NCI-H146 (cell line): Measurements from ENCODE around the gene SRCAP.

Experiments used
- DNase-seq: peaks from one replicate; lab custom pipeline; 2025; lab: John Stamatoyannopoulos, UW

The SRCAP gene

DNA sequence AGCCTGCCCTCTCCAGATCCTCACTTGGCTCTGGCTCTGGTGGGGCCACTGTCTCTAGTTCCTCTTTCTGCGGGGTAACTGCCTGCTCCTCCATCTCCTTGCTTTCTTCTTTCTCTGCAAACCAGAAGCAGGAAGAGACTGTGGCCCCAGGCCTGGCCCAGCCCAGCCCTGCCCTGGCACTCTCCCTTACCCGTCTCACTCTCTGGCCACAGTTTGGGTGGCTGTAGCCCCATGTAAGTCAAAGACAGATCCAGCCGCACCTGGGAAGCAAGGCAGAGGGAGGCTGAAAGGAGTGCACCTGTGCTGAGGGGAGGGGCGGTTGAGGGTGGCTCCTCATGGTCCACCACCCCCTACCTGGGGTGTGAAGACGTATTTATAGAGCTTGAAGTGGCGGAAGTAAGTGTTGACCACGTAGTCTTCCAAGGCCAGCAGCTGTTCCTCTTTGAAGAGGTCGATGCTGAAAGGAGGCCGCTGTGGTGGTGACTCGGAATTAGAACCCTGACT, 60.1 kb downstream of the SRCAP start:
- DNase-seq, result no peak

DNA sequence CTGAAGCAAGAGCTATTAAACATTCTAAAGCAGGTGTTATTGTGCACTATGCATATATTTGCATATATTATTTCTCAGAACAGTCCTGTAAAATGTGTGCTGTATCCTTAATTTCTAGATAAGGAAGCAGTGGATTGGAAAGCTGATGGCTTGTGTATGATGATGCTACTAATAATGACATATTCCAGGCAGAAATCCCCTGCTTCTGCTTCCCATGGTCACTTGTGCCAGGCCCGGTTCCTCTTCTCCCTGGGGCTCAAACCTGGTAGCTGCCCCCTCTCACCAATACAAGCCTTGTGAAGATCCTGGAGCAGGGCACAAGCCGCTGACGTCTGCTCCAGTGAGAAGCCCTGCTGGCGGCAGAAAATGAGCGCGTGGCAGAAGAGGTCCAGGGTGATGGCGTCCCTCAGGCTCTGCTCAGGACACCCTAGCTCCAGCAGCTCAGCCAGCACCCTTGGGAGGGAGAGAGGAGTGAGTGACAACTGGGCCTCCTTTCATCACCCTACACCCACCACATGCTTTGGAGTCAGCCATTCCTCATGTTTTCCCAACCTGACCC, 61.1 kb downstream of the SRCAP start:
- DNase-seq, result no peak

DNA sequence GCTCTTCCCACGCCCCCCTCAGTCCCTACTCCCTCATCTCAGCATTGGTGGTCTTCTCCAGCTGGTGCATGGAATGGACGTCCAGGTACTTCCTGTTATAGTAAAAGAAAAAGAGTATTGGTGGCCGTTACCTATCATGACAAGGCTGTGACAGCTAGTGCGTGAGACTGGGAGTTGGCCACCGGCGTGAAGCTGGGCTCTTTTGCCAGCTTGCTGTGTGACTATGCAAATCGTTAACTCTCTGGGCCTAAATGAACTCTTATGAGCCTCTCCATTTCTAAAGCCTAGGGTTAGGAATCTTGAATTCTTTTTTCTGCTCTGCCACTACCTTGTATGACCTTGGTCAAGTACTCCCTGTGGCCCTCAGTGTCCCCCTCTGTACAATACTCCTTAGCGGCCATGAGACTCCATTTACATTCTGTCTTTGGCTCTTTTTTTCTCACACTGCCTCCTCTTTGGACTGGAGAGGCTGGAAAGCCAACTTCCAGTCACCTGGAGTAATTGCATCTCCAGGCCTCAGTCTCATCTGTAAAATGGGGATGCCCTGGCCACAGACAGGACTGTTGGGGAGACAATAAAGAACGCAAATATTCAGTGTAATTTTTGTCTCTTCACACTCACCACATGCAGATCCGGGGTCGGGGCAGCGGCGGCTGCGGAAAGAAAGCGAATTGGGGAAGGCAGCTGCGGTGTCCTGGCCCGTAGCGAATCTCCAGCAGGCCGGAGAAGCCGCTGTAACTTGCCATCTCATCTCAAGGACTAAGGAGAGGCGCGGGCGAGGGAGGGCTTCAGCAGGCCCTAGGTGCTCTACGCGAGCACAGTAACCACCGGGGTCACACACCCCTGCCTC, 61.8 kb downstream of the SRCAP start:
- no peak for DNase-seq

DNA sequence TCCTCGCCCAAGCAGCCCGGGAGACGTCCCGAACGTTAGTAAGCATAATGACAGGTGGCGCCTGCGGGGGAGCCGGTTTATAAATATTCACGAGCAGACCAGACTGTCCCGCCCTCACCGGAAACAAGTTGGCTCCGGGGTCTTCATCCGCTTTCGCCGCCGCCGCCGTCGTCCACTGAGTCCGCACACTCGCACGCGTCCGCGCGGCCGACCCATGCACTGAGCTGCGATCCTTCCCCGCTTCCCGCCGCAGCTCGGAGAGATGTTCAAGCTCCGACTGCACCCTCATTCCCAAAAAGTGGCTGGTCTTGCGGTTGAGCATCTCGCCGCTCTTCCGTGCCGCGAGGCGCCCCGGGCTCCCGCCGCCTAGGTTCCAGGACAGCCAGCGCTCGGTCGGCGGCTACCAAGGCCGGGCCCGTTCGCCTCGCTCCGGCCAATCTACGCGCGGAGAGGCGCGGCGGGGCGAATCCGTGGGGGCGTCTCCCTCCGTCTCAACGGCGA, 62.5 kb downstream of the SRCAP start:
- peak; percentile 81 for DNase-seq

DNA sequence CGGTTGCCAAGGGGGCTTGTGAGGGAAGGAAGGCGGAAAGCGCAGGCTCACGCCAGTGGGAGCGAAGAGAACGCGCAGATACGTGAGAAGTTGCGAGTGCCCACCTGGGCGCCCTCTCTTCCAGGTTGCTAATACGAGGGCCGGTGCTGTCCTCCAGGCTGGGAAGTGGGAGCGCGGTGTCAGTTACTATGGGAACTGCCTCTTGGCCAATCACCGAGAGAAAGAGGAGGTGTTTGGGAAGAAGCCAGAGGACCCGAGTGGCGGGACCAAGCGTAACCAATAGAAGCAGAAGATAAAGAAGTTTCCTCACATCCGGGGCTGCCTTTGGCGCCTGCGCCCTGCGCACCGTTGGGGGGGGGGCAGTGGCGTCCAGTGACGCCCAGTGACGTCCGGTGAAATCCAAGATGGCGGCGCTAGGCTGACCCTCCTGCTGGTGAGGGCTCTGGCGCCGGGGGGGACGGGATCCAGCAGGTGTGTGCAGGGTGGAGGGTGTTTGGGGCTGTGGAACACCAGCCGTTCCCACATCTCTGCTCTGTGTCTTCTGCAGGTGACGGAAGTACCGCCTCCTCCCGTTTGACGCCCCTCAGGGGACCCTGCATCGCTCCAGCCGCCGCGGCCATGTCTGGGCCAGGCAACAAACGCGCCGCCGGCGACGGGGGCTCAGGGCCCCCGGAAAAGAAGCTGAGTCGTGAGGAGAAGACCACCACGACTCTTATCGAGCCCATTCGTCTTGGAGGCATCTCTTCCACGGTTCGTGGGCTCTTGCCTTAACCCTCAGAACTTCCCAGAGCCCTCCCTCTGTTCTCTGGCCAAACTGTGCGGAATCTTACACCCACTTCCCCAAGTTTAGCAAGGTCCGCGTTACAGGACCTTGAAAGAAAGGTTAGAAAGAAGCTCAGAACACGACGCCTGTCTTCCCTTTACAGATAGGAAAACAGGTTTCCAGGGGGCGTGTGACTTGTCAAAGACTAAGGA, 63.2 kb downstream of the SRCAP start, which contains the start of the genes CFAP119 and RNF40:
Gene CFAP119 (minus strand): TSS at position 135 of the 975 bp plus-strand sequence. CDS start 314 bp downstream, outside the sequence.
Gene RNF40 (plus strand): TSS at position 395 of the 975 bp plus-strand sequence. CDS start 224 bp downstream, at position 619.
- DNase-seq, result peak; percentile 99

DNA sequence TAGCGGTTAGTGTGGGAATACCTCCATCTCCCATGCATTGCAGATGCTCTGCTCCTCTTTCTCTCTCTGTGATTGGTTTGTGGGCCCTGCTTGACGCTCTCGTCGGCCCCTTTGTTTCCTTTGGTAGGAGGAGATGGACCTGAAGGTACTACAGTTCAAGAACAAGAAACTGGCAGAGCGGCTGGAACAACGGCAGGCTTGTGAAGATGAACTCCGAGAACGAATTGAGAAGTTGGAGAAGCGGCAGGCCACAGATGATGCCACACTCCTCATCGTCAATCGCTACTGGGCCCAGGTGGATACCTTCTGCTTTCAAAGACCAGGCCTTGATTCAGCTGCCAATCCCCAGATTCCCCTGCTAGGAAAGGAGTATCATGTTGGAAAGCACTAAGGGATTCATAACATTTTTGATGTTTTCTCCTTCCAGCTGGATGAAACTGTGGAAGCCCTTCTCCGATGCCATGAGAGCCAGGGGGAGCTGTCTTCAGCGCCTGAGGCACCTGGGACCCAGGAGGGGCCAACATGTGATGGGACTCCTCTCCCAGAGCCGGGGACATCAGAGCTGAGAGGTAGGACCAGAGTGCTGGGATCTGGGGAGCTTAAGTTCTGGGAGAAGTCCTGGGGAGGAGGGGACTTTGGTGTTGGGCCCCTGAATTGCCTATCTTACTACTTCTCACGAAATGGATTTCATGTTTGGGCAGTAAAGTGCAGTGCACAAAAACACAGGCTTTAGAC, 64.2 kb downstream of the SRCAP start:
- no peak for DNase-seq

GRCh38 chr16:30764086-30764485, 65.1 kb downstream of the SRCAP start:
- DNase-seq, result no peak

GRCh38 chr16:30764816-30765465, 66.0 kb downstream of the SRCAP start:
- DNase-seq, result no peak

GRCh38 chr16:30766206-30766932, 67.4 kb downstream of the SRCAP start:
- no peak for DNase-seq

GRCh38 chr16:30766933-30767284, 67.9 kb downstream of the SRCAP start:
- no peak for DNase-seq

- DNase-seq, result no peak
Measured at GRCh38 chr16:30767767-30768465, 68.9 kb downstream of the SRCAP start.

DNA sequence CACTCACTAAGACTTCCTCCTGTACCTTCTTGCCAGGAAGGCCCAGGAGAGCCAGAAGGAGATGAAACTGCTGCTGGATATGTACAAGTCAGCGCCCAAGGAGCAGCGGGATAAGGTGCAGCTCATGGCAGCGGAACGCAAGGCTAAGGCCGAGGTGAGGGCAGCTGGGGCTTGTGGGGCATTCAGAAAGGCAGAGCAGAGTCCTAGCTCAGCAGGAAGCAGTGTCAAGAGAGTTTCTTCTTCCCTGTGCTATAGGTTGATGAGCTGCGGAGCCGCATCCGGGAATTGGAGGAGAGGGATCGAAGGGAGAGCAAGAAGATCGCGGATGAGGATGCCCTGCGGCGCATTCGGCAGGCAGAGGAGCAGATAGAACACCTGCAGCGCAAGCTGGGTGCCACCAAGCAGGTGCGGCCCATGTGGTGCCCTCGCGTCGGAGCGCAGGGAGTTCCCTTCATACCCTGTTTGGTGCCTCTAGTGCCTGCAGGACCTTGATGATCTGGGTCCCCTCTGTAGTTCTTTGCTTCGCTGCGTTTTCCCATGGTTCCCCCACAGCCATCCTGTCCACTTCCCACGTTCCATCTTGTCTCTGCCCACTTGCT, 69.7 kb downstream of the SRCAP start:
- DNase-seq, result no peak

- DNase-seq, result no peak
Measured at GRCh38 chr16:30769379-30770089, 70.6 kb downstream of the SRCAP start.

GRCh38 chr16:30771726-30772125, 72.8 kb downstream of the SRCAP start:
- DNase-seq, result no peak

DNA sequence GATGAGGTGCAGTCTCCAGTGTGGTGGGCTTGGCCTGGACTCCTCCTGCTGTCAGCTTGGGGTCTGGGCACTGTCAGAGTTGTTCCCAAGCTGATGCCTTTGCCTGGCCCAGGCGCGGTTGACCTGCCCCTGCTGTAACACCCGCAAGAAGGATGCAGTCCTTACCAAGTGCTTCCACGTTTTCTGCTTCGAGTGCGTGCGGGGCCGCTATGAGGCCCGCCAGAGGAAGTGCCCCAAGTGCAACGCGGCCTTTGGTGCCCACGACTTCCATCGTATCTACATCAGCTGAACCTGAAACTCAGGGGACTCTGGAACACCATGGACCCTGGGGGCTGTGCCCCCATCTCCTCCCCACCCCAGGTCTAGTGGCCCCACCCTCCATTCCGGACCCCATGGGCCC, 74.9 kb downstream of the SRCAP start:
- no peak for DNase-seq

DNA sequence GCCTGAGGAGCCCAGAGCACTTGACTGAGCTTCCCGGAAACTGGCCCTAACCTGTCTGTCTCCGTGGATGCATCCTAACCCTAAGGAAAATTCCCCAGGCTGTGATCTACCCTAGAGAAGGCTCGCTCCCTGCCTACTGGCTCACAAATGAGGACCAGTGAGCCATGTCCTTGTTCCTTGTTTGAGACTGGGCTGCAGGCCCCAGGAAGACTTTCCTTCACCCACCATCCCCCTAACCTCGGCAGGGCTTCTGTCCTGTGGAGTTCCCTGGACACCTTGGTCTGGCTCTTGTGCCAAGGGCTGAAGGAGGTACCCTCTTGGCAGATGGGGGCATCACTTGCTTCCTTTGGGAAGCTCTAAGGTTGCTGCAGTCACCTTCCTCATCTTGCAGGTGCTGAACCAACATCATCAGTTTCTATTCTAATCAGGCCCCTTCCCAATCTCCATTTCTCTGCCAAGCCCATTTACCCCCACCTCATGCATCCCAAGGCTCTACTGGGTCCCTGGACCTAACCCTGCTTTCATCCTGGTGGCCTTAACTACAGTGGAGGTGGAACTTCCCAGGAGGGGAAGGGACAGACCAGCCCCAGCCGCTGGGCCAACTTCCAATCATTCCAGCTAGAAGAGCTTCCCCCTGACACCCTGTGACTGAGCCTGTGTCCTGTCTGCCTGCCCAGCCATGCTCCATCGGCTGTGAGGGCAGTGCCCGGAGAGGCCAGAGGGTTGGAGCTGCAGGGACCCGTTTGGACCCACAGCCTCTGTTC, 75.6 kb downstream of the SRCAP start:
- no peak for DNase-seq

- no peak for DNase-seq
Measured at GRCh38 chr16:30775131-30775391, 76.1 kb downstream of the SRCAP start.
